Mucosa of descending colon (tissue), 3 donors: ENCODE data around the gene PGLYRP1. TPM values are rescaled to one million over a fixed set of nuclear protein-coding genes. Genes with fewer than 3 reads are reported as not detected.

ENCODE experiments used
- ATAC-seq: fragments of 200-7000 bp; cut with Tn5 transposase; one replicate; pipeline ENCODE4 v1.9.1; 2020; ENCODE audit warnings: mild to moderate bottlenecking, moderate library complexity
- DNase-seq, 3 donors: peaks; one replicate each; pipeline ENCODE4 v3.0.0-alpha.2; 2020
- H3K36me3 ChIP-seq: fragments of 200-600 bp; one replicate; pipeline ENCODE4 v1.8.0; 2021; ENCODE audit warnings: low read depth, mild to moderate bottlenecking
- H3K4me1 ChIP-seq: fragments of 200-600 bp; one replicate; pipeline ENCODE4 v1.8.0; 2021; ENCODE audit warnings: low read depth, mild to moderate bottlenecking
- H3K4me3 ChIP-seq: fragments of 200-600 bp; one replicate; pipeline ENCODE4 v1.8.0; 2021; ENCODE audit warnings: mild to moderate bottlenecking
- H3K9me3 ChIP-seq: fragments of 200-600 bp; one replicate; pipeline ENCODE4 v1.8.0; 2021; ENCODE audit warnings: mild to moderate bottlenecking
- intact Hi-C, 2 donors: fragments of 100-400 bp; cut with DNase I in 1 of 2; cut with micrococcal nuclease in 1 of 2; formaldehyde crosslinking; loops; one replicate each; pipeline versions ENCODE4 v1.11.0 to v1.11.1; 2022; cut with DNase I, micrococcal nuclease
- total RNA-seq, 3 donors: library from RNA; stranded (reverse); fragmentation: NEBNext Ultra II Directional in 2 of 3; extraction: Animal tissue kit (Norgen Biotek cat#: 25700) in 2 of 3; gene quantifications; one replicate each; pipeline versions ENCODE4 v1.2.1 to v1.2.4, GENCODE V29; 2021 to 2023
- TF ChIP-seq, protein P1 (sequence below): fragments of 200-600 bp; IDR thresholded peaks from one replicate; pipeline ENCODE4 v1.8.0; 2022; ENCODE audit warnings: antibody characterized with exemption, mild to moderate bottlenecking
- donor health status: DM: no; HTN: no; CAD: no; lungs with moderate emphysema.
- donor health status: DM: no; HTN: no; CAD: no.
- donor health status: DM: no; HTN: yes; CAD: no.

Gene PGLYRP1
- total RNA-seq, 3 donors from 2014 or later, result not detected

DNA sequence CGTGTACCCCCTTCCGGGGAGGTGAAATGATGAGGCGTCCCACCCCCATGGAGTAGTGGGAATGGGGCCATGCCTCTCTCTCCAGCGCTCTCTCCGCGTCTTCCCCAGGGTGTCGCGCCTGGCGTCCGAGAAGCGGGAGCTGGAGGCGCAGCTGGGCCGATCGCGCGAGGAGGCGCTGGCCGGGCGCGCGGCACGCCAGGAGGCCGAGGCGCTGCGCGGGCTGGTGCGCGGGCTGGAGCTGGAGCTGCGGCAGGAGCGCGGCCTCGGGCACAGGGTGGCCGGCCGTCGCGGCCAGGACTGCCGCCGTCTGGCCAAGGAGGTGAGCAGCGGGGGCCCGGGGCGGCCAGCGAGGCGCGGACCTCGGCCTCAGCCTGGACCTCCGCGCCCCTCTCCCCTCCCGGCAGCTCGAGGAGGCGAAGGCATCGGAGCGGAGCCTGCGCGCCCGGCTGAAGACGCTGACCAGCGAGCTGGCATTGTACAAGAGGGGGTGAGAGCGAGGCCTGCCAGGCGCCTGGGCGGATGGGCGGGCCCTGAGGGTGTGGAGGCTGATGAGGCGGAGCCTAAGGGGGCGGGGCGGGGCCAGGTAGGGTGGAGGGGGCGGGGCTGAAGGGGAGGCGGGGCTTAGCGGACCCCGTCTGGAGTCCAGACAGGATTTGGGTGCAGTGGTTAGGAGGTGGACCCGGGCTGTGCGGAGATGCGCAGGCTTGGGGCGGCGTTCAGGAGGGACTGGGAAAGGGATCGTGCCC, 7.7 kb downstream of the PGLYRP1 start:
- H3K4me3 ChIP-seq, result no peak overlapping the region
- H3K4me1 ChIP-seq, result peaks cover 14% of the 10 kb centered on the region
- intact Hi-C loops, result no loop called here
- ATAC-seq (peak; percentile 92), DNase-seq (peak; percentile 88 to 89 (median 88))
- no peaks in the 10 kb centered on the region for H3K36me3 ChIP-seq
- no peaks in the 10 kb centered on the region for H3K9me3 ChIP-seq
- TF ChIP-seq, protein P1, sequence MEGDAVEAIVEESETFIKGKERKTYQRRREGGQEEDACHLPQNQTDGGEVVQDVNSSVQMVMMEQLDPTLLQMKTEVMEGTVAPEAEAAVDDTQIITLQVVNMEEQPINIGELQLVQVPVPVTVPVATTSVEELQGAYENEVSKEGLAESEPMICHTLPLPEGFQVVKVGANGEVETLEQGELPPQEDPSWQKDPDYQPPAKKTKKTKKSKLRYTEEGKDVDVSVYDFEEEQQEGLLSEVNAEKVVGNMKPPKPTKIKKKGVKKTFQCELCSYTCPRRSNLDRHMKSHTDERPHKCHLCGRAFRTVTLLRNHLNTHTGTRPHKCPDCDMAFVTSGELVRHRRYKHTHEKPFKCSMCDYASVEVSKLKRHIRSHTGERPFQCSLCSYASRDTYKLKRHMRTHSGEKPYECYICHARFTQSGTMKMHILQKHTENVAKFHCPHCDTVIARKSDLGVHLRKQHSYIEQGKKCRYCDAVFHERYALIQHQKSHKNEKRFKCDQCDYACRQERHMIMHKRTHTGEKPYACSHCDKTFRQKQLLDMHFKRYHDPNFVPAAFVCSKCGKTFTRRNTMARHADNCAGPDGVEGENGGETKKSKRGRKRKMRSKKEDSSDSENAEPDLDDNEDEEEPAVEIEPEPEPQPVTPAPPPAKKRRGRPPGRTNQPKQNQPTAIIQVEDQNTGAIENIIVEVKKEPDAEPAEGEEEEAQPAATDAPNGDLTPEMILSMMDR, result no peak

DNA sequence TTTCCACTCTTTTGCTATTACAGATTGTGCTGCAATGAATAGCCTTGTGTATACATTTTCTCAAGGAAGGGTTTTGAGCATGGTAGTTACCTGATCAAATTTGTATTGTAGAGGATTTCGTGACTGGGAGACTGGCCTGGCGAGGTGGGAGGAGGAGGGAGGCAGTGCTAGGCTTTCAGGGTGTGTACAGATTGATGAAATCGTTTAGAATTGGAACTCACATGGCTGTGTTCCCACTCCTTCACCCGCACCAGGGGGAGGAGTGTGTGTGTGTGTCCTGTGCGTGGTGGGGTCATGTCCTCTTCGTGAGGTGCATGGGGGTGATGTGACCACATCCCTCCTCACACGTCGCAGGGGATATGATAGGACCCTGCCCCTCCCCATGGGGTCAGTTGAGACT, 8.3 kb downstream of the PGLYRP1 start:
- Histone ChIP-seq H3K4me1 (peaks cover 14% of the 10 kb centered on the region), H3K9me3 (no peaks in the 10 kb centered on the region), H3K36me3 (no peaks in the 10 kb centered on the region), H3K4me3 (no peak overlapping the region)
- ATAC-seq (no peak), DNase-seq (no peak)
- TF ChIP-seq, protein P1, result no peak
- intact Hi-C loops, result no loop called here

DNA sequence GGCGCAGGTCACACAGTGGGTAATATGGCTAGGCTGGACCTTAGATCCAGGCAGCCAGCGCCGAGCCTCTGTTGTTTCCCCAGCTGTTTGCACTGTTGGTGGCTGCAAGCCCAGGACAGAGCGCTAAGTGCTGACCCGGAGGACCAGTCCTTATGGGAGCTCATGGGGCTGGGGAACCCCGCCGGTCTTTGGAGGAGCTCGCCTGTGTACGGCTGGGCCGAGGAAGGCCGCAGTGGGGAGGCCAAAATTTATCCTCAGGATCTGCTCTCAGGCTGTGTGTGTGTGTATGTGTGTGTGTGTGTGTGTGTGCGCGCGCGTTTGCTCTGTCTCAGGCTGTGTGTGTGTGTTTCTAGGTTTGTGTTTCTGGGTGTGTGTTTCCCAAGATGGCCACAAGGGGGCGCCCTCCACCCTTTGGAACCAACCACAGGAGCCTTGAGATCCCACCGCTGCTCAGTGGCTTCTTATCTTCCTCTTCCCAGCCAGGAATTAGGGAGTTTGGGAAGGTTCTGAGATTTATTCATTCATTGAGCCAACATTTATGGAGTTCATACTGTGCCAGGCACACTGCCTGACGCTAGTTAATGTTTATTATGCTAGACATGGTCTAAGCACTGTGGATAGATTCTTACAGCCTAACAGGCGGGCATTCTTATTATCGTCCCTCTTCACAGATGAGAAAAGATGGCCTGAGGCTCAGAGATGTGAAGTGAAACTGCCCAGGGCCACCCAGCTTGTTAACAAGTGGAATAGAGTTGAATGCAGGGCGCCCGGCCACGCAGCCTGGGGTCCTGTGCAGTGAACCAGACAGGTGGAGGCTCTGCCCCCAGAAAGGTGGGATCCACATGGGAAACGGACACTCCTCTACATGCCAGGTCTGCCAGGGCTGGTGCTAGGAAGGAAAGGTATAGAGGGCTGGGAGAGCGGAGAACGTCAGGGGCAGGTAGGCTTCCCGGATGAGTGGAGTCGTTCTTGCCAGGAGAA, 13.0 kb downstream of the PGLYRP1 start:
- intact Hi-C loops, result no loop called here
- DNase-seq (peak; percentile 59 to 75 (median 74)), ATAC-seq (peak; percentile 96)
- Histone ChIP-seq H3K4me1 (peaks cover 2% of the 10 kb centered on the region), H3K4me3 (no peak overlapping the region), H3K36me3 (no peaks in the 10 kb centered on the region), H3K9me3 (no peaks in the 10 kb centered on the region)
- TF ChIP-seq, protein P1, result peak; percentile 75

DNA sequence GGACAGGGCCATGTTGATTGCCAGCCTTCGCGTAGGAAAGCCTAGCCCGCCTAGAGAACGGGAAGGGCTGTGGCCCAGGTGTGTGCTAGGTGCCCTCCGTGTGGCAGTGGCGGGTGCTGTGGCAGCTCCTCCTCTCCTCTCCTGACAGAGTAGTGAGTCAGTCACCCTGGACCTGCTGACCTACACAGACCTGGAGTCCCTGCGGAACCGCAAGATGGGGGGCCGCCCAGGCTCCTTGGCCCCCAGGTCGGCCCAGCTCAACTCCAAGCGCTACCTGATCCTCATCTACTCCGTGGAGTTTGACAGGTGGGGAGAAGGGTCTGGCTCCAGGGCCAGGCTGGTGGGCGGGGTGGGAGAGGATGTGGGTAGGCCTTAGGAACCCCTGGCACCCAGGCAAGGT, 16.4 kb downstream of the PGLYRP1 start:
- TF ChIP-seq, protein P1, result no peak
- Histone ChIP-seq H3K4me3 (no peak overlapping the region), H3K4me1 (no peaks in the 10 kb centered on the region), H3K36me3 (no peaks in the 10 kb centered on the region), H3K9me3 (no peaks in the 10 kb centered on the region)
- ATAC-seq, result no peak
- intact Hi-C loops, result no loop called here
- DNase-seq, result no peak

DNA sequence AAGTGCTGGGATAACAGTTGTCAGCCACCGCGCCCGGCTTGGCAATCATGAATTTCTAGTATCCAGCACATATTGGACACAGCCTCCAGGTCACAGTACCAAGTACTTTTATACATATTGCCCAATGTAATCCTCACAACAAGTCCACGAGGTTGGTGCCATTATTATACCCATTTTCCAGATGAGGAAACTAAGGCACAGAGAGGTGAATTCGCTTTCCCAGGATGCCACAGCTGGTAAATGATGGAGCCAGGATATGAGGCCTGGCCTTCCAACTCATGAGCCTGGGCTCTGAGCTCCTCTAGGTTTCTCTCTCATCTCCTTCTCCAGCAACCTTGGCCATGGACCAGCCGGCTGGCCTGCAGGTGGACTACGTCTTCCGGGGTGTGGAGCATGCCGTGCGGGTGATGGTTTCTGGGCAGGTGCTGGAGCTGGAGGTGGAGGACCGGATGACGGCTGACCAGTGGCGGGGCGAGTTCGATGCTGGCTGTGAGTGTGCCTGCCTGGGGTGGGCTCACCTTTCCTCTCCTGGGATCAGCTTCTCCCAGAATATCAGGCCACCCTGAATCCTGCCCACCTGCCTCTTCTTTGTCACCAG, 20.1 kb downstream of the PGLYRP1 start:
- intact Hi-C loops, result no loop called here
- H3K4me1 ChIP-seq, result peaks cover 7% of the 10 kb centered on the region
- DNase-seq (no peak), ATAC-seq (no peak)
- H3K36me3 ChIP-seq, result no peaks in the 10 kb centered on the region
- no peaks in the 10 kb centered on the region for H3K9me3 ChIP-seq
- TF ChIP-seq, protein P1, result no peak
- no peak overlapping the region for H3K4me3 ChIP-seq
